ENCODE measurements around the gene PLCH1. TPM values are rescaled to one million over a fixed set of nuclear protein-coding genes. Genes with fewer than 3 reads are reported as not detected.

Gene PLCH1
- total RNA-seq, 1 experiment from 2014 or later, result 13.4 TPM

GRCh38 chr3:155760653-155761052 is 15.8 kb upstream of the PLCH1 start:
- H3K27ac Mint-ChIP-seq (ENCODE audit: unreplicated experiment), result no peak overlapping the region
- H3K9me3 Mint-ChIP-seq (ENCODE audit: low read depth, unreplicated experiment), result no peaks in the 10 kb centered on the region
- no peaks in the 10 kb centered on the region for H3K4me1 Mint-ChIP-seq (ENCODE audit: low read depth, unreplicated experiment)
- intact Hi-C loops (cut with micrococcal nuclease; ENCODE audit: unreplicated experiment), result no loop called here
- H3K36me3 Mint-ChIP-seq (ENCODE audit: insufficient read depth, unreplicated experiment), result no peaks in the 10 kb centered on the region
- DNase-seq, result no peak
- no peak for TF ChIP-seq CTCF (IDR thresholded peaks at IDR 0.05; ENCODE audit: unreplicated experiment)
- H3K4me3 Mint-ChIP-seq (ENCODE audit: low read depth, unreplicated experiment), result no peak overlapping the region
- H3K27me3 Mint-ChIP-seq (ENCODE audit: unreplicated experiment), result no peaks in the 10 kb centered on the region
- CTCF ChIA-PET, result no interaction called here
- BruUV-seq (replicated peaks), result no TSS peak

GRCh38 chr3:155757577-155757976 is 12.7 kb upstream of the PLCH1 start:
- Mint-ChIP-seq H3K4me1 (ENCODE audit: low read depth, unreplicated experiment) (no peaks in the 10 kb centered on the region), H3K9me3 (ENCODE audit: low read depth, unreplicated experiment) (no peaks in the 10 kb centered on the region), H3K36me3 (ENCODE audit: insufficient read depth, unreplicated experiment) (no peaks in the 10 kb centered on the region), H3K4me3 (ENCODE audit: low read depth, unreplicated experiment) (no peak overlapping the region), H3K27ac (ENCODE audit: unreplicated experiment) (no peak overlapping the region), H3K27me3 (ENCODE audit: unreplicated experiment) (no peaks in the 10 kb centered on the region)
- intact Hi-C loops (cut with micrococcal nuclease; ENCODE audit: unreplicated experiment), result no loop called here
- BruUV-seq (replicated peaks), result no TSS peak
- no peak for DNase-seq
- TF ChIP-seq CTCF (IDR thresholded peaks at IDR 0.05; ENCODE audit: unreplicated experiment), result no peak
- CTCF ChIA-PET, result interaction anchor here (0.5 to 1.1 kb wide), 2 partner anchors 13 to 31 kb away, joined by 3 read pairs; no protein-coding TSS in a partner anchor

- no peak overlapping the region for H3K27ac Mint-ChIP-seq (ENCODE audit: unreplicated experiment)
- H3K9me3 Mint-ChIP-seq (ENCODE audit: low read depth, unreplicated experiment), result no peaks in the 10 kb centered on the region
- H3K36me3 Mint-ChIP-seq (ENCODE audit: insufficient read depth, unreplicated experiment), result no peaks in the 10 kb centered on the region
- H3K4me1 Mint-ChIP-seq (ENCODE audit: low read depth, unreplicated experiment), result peaks cover 14% of the 10 kb centered on the region
- DNase-seq, result no peak
- peak; percentile 61 for TF ChIP-seq CTCF (IDR thresholded peaks at IDR 0.05; ENCODE audit: unreplicated experiment)
- no TSS peak for BruUV-seq (replicated peaks)
- H3K4me3 Mint-ChIP-seq (ENCODE audit: low read depth, unreplicated experiment), result no peak overlapping the region
- H3K27me3 Mint-ChIP-seq (ENCODE audit: unreplicated experiment), result no peaks in the 10 kb centered on the region
- CTCF ChIA-PET, result interaction anchor here (1.8 kb wide), 1 partner anchor 53 kb away, joined by 3 read pairs; the partner anchor contains the start of gene C3orf33
- intact Hi-C loops (cut with micrococcal nuclease; ENCODE audit: unreplicated experiment), result loop anchor here (2.0 kb wide), 1 partner anchor 48 kb away; no protein-coding TSS in a partner anchor
Observed at GRCh38 chr3:155753038-155753639, 8.3 kb upstream of the PLCH1 start.

- no peak for TF ChIP-seq CTCF (IDR thresholded peaks at IDR 0.05; ENCODE audit: unreplicated experiment)
Observed at GRCh38 chr3:155748611-155749365, 3.9 kb upstream of the PLCH1 start.

More at GRCh38 chr3:155748611-155749365, 3.9 kb upstream of the PLCH1 start:
- peak overlapping the region; percentile 5 for H3K4me3 Mint-ChIP-seq (ENCODE audit: low read depth, unreplicated experiment)
- intact Hi-C loops (cut with micrococcal nuclease; ENCODE audit: unreplicated experiment), result no loop called here
- H3K36me3 Mint-ChIP-seq (ENCODE audit: insufficient read depth, unreplicated experiment), result peaks cover 15% of the 10 kb centered on the region
- DNase-seq, result no peak
- H3K9me3 Mint-ChIP-seq (ENCODE audit: low read depth, unreplicated experiment), result no peaks in the 10 kb centered on the region
- CTCF ChIA-PET, result interaction anchor here (0.6 to 1.3 kb wide), 4 partner anchors 11 to 840 kb away, joined by 3 to 5 read pairs (median 4); no protein-coding TSS in a partner anchor
- peaks cover 46% of the 10 kb centered on the region for H3K4me1 Mint-ChIP-seq (ENCODE audit: low read depth, unreplicated experiment)
- BruUV-seq (replicated peaks), result no TSS peak
- peak overlapping the region; percentile 4 for H3K27ac Mint-ChIP-seq (ENCODE audit: unreplicated experiment)
- no peaks in the 10 kb centered on the region for H3K27me3 Mint-ChIP-seq (ENCODE audit: unreplicated experiment)

All from Calu3 (cell line).